RPMI7951 (cell line): ENCODE data around the gene VEPH1. TPM values are rescaled to one million over a fixed set of nuclear protein-coding genes. Genes with fewer than 3 reads are reported as not detected.
A peak's percentile ranks its signal among the peaks of the same experiment; 100 is the strongest.

Experiments used
- DNase-seq: peaks from one replicate; pipeline ENCODE4 v3.0.0-alpha.2; 2012; ENCODE audit warnings: low read depth
- total RNA-seq: library from RNA; depleted of rRNA; stranded (reverse); fragments of >200 nt; shearing (Covaris generic); gene quantifications from 2 replicates; pipeline ENCODE4 v1.2.3, GENCODE V29; 2014

The VEPH1 gene
- total RNA-seq, 1 experiment from 2014 or later, result 85.5 TPM

GRCh38 chr3:157523814-157524213 is 20.6 kb upstream of the VEPH1 start:
- DNase-seq, result no peak

- DNase-seq, result no peak
Measured at GRCh38 chr3:157522648-157523047, 19.4 kb upstream of the VEPH1 start.

DNA sequence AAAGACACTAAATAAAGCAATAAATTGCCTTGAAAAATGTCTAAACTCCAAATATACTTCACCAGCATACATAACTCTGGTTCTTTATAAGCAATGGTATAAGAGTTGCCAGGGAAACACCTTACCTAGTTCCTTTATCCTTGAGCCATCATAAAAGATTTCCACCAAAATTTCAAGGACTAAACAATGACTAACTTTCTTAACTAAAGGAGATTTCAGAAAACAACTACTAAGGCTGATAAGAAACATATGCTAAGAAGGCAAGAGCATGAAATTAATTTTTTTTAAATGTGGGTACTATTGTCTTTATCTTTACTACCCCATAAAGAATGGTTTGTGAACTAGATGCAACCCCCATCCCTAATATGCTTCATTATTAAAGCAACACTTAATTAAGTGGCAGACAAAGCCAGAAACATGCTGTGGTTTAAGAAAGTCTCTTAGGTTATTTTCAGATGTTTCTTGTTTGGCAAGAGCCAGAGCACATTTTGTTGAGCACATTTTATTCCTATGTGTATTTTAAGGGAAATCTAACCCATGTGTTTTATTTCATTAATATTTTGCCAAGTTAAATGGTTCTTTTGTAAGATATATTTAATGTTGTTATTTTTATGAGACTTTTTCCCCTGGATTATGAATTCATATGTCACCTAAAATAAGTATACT is 17.4 kb upstream of the VEPH1 start:
- no peak for DNase-seq

- DNase-seq, result no peak
Measured at GRCh38 chr3:157518881-157519280, 15.7 kb upstream of the VEPH1 start.

DNA sequence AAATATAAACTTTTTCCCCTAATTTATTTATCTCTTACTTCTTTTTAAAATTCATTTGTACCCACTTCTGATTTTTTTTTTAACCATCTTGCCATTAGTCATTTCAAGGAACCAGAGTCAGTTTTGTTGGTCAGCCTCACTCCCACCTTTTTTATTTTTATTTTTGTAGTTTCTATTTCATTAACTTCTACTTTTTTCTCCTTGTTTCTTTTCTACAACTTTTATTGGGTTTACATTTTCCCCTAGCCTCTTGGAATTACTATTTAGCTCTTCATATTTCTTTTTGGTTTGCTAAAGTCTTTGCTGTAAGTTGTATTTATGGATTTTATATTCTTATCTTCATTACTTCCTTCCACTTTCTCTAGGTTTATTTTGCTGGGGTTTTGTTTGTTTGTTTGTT is 13.7 kb upstream of the VEPH1 start:
- no peak for DNase-seq

GRCh38 chr3:157515398-157515797 is 12.2 kb upstream of the VEPH1 start:
- DNase-seq, result no peak

DNA sequence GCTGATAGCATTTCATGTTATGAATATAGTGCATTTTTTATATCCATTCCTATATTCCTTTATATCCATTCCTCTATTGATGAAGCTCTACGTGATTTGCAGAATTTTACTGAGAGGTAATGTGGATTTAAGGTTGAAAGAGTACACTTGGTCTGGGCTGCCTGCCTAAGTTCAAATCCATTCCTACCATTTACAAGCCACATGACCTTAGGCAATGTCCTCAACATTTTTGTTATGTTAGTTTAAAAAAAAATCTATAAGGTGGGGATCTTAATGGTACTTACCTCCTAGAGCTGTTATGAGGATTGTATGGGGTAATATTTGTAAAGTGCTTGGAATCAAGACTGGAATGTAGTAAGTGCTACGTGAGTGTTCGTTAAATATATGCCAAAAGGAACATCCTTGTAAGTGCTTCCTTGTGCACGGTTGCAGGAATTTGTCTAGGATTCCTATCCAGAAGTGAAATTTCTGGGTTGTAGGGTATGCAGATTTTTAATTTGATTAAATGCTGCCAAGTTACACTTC is 11.2 kb upstream of the VEPH1 start:
- DNase-seq, result no peak

DNA sequence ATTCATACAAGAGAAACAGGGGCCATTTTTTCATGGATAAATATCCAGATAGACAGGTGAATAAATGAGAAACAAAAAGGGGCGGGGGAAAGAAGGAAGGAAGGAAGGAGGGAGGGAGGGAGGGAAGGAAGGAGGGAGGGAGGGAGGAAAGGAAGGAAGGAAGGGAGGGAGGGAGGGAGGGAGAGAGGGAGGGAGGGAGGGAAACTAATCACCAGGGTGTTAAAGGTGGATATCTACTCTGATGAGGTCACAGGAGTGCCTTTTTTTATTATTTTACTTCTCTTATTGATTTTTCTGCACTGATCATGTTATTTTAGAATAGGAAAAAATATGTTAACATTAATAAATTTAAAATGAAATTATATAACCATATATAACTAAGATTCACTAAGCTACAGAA is 10.4 kb upstream of the VEPH1 start:
- DNase-seq, result no peak

DNA sequence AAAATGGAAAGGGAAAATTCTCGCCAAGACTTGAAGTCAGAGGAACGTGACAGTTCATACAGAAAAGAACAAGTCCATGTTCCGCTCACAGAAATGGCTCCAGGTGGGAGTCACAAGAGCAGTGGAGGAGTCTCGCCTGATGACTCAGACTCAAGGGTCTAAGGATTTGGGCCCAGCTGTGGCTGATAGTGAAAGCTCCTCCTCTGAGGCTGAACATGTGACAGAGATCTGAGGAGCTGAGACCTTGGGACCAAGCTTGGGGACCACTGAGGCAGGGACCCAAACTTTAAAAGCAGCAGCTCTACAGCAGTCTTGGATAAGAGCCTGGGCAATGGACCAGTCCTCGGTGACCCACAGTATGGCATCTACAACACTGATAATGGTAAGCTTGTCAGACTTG is 9.3 kb upstream of the VEPH1 start:
- DNase-seq, result peak; percentile 45

GRCh38 chr3:157508461-157508860 is 5.2 kb upstream of the VEPH1 start:
- DNase-seq, result no peak

GRCh38 chr3:157501863-157502262 is 1.4 kb downstream of the VEPH1 start:
- DNase-seq, result no peak

- DNase-seq, result no peak
Measured at GRCh38 chr3:157500232-157500631, 3.0 kb downstream of the VEPH1 start.

- no peak for DNase-seq
Measured at GRCh38 chr3:157499342-157499963, 3.8 kb downstream of the VEPH1 start.

GRCh38 chr3:157498371-157498770 is 4.8 kb downstream of the VEPH1 start:
- DNase-seq, result no peak

DNA sequence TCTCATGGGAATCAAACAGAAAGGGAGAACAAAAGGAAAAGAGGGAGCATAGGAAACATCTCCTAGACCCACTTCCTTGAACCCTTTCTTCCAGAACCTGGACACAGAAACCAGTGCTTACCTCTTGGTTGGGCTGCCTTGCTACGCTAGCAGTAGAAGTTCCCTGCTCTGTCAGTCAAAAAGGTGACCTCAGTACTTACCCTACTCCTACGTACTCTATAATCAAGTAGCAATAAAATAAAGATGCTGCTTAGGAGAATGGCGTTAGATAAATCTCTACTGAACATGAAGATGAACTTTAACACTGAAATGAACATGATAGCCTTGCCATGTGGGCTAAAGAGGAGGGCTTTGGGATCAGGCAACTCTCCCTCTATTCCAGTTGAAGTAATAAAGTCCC is 7.4 kb downstream of the VEPH1 start:
- DNase-seq, result no peak

DNA sequence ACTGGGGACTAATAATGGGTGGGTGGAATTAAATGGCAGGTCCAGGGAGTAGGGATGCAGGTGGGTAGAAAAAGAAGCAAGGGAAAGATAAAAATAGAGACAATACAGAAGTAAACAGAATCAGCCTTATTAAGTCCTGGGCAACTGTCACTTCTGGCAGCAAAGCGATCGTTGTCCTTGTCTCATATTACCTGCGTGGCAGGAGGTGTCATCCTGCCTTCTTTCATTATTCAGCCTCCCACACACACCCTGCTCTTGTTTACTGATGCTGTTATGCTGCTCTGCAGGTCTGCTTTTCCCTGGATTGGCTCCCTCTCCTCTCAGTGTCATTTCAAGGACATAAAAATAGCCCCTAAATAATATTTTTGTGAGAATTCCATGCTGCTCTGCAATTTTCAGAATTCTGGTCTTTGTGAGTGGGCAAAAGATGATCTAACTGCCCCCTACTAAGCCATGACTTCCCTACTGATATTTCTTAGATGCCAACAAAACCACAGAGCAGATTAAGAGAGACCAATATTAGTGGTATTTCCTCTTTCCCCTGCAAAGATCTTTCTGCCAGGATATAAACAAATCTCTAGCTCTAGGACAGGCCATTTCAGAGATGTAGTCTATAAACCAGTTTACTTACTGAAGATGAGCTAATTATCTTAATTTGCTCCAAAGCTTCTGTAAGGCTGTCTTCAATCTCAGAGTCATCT is 8.5 kb downstream of the VEPH1 start:
- no peak for DNase-seq

- DNase-seq, result peak; percentile 66
Measured at GRCh38 chr3:157493627-157494550, 9.3 kb downstream of the VEPH1 start.

- no peak for DNase-seq
Measured at GRCh38 chr3:157491136-157491535, 12.1 kb downstream of the VEPH1 start.

- peak; percentile 24 for DNase-seq
Measured at GRCh38 chr3:157488144-157488543, 15.1 kb downstream of the VEPH1 start.

GRCh38 chr3:157487339-157487738 is 15.9 kb downstream of the VEPH1 start:
- no peak for DNase-seq

DNA sequence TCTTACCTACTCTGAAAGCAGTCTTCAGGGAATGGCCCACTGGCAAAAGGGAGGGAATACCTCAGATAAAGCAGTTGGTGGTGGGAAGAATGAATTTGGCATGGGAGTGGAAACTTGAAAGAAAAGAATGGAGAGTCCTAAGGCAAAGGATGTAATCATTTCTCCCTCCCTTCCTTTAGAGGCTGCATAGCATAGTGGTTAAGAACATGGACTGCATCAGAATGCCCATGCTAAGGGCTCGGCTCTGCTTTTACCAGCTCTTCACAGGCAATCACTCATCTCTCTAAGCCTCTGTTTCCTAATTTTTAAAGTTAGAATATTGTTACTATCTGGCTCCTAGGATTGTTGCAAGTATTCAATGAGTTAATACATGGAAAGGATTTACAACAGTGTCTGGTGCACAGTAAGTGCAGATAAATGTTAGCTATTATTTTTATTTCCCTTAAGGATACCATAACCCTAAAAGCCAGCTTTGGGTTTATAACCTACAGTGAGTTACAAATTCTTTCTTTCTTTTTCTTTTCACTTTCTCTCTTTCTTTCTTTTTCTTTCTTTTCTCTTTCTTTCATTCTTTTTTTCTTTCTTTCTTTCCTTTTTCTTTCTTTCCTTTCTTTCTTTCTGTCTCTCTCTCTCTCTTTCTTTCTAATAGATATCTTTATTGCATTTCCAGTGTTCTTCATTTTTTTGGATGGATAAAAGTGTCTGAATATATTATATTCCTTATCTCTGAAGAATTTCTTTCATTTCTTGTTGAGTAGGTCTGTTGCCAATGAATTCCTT is 23.6 kb downstream of the VEPH1 start:
- DNase-seq, result no peak
